GM21576 (cell line): ENCODE data around the gene DNAJB8.

ENCODE experiments used
- ATAC-seq: cut with Tn5 transposase; IDR thresholded peaks from one replicate; pipeline ENCODE4 v1.9.1; 2021; ENCODE audit warnings: mild to moderate bottlenecking, moderate library complexity; ENCODE audit not compliant: unreplicated experiment

The DNAJB8 gene

GRCh38 chr3:128448491-128448890, 18.2 kb downstream of the DNAJB8 start:
- ATAC-seq: no peak

GRCh38 chr3:128447561-128448013, 19.1 kb downstream of the DNAJB8 start:
- ATAC-seq: no peak

- ATAC-seq: no peak
Measured at GRCh38 chr3:128446821-128447220, 19.9 kb downstream of the DNAJB8 start.

GRCh38 chr3:128445357-128445756, 21.3 kb downstream of the DNAJB8 start:
- ATAC-seq: no peak

- ATAC-seq: no peak
Measured at GRCh38 chr3:128443771-128444170, 22.9 kb downstream of the DNAJB8 start.

- ATAC-seq: no peak
Measured at GRCh38 chr3:128442949-128443348, 23.7 kb downstream of the DNAJB8 start.

GRCh38 chr3:128442070-128442469, 24.6 kb downstream of the DNAJB8 start:
- ATAC-seq: no peak

GRCh38 chr3:128439226-128439625, 27.5 kb downstream of the DNAJB8 start:
- ATAC-seq: no peak

- ATAC-seq: no peak
Measured at GRCh38 chr3:128438488-128439072, 28.1 kb downstream of the DNAJB8 start.

- ATAC-seq: no peak
Measured at GRCh38 chr3:128436214-128436613, 30.5 kb downstream of the DNAJB8 start.

- no peak for ATAC-seq
Measured at GRCh38 chr3:128435561-128435960, 31.1 kb downstream of the DNAJB8 start.

GRCh38 chr3:128435058-128435457, 31.6 kb downstream of the DNAJB8 start:
- ATAC-seq: no peak

GRCh38 chr3:128434524-128434923, 32.2 kb downstream of the DNAJB8 start:
- ATAC-seq: no peak

GRCh38 chr3:128433837-128434165, 32.9 kb downstream of the DNAJB8 start:
- no peak for ATAC-seq

GRCh38 chr3:128432971-128433836, 33.5 kb downstream of the DNAJB8 start:
- no peak for ATAC-seq

GRCh38 chr3:128432301-128432970, 34.3 kb downstream of the DNAJB8 start:
- ATAC-seq: no peak

- ATAC-seq: no peak
Measured at GRCh38 chr3:128431803-128432300, 34.8 kb downstream of the DNAJB8 start.

GRCh38 chr3:128430731-128431130, 36.0 kb downstream of the DNAJB8 start:
- no peak for ATAC-seq

- no peak for ATAC-seq
Measured at GRCh38 chr3:128430301-128430700, 36.4 kb downstream of the DNAJB8 start.

GRCh38 chr3:128429751-128430150, 36.9 kb downstream of the DNAJB8 start:
- ATAC-seq: no peak

GRCh38 chr3:128429275-128429674, 37.4 kb downstream of the DNAJB8 start:
- no peak for ATAC-seq
